Panc1 (cell line): ENCODE measurements around the gene GATAD2B.

Experiments used
- POLR2AphosphoS5 ChIP-seq: IDR thresholded peaks from 2 replicates; pipeline ENCODE4 v1.6.1; 2012; ENCODE audit warnings: mild to moderate bottlenecking, low read depth, low read length, moderate library complexity
- TF ChIP-seq, protein P1 (sequence below): fragments of 450-650 bp; IDR thresholded peaks from 2 replicates; pipeline ENCODE4 v1.5.1; 2017; ENCODE audit warnings: mild to moderate bottlenecking

DNA sequence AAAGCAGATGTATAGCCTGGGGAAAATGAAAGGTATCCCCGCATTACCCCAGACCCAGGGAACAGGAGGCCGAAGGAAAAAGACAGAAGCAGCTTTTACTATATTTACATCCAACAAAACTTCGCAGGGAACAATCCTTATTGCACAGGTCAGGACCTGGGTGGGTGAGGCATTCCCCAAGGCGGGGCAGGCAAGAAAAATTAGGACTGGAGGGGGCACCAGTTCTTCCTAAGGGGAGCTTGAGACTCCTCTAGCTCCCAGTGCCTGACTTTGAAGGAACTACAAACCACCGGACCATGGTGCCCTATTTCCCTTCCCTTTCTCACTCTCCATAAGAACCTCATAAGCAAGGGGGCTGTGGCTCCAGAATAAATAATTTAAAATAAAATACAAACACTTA is 6.7 kb upstream of the GATAD2B start:
- TF ChIP-seq, protein P1, sequence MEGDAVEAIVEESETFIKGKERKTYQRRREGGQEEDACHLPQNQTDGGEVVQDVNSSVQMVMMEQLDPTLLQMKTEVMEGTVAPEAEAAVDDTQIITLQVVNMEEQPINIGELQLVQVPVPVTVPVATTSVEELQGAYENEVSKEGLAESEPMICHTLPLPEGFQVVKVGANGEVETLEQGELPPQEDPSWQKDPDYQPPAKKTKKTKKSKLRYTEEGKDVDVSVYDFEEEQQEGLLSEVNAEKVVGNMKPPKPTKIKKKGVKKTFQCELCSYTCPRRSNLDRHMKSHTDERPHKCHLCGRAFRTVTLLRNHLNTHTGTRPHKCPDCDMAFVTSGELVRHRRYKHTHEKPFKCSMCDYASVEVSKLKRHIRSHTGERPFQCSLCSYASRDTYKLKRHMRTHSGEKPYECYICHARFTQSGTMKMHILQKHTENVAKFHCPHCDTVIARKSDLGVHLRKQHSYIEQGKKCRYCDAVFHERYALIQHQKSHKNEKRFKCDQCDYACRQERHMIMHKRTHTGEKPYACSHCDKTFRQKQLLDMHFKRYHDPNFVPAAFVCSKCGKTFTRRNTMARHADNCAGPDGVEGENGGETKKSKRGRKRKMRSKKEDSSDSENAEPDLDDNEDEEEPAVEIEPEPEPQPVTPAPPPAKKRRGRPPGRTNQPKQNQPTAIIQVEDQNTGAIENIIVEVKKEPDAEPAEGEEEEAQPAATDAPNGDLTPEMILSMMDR: no peak
- no peak for TF ChIP-seq POLR2AphosphoS5
